SW480 (cell line): Measurements from ENCODE around the gene SHB.
"Not testable (repeated sequence)": the region's sequence is repeated elsewhere in the genome, so short reads cannot be mapped to it uniquely, and the experiment has no call there.

Experiments used
- DNase-seq: peaks from one replicate; pipeline ENCODE4 v3.0.0-alpha.2; 2016; ENCODE audit warnings: low spot score

The SHB gene

DNA sequence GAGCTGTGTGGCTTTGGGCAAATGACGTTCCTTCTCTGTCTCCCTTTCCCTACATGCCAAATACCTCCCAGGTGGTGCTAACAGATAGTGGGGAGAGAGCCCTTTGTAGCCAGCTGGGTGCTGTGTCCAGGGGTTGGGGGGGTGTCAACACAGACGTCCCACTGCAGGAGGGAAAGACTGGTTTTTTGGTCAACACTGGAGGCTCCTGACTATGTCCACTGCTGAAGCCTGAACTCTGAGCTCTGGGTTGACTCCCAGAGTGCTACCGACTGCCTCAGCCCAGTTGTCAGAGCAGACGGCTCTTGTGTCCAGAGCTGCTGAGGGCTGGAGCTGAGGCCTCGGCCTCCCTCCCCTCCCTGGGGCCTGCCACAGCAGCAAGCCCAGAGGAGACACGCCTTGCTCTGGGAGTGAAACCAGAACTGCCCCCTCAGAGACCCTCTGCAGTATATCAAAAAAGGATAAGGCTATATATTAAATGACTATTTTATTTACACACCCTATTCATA lies 150.3 kb downstream of the SHB start:
- no peak for DNase-seq

DNA sequence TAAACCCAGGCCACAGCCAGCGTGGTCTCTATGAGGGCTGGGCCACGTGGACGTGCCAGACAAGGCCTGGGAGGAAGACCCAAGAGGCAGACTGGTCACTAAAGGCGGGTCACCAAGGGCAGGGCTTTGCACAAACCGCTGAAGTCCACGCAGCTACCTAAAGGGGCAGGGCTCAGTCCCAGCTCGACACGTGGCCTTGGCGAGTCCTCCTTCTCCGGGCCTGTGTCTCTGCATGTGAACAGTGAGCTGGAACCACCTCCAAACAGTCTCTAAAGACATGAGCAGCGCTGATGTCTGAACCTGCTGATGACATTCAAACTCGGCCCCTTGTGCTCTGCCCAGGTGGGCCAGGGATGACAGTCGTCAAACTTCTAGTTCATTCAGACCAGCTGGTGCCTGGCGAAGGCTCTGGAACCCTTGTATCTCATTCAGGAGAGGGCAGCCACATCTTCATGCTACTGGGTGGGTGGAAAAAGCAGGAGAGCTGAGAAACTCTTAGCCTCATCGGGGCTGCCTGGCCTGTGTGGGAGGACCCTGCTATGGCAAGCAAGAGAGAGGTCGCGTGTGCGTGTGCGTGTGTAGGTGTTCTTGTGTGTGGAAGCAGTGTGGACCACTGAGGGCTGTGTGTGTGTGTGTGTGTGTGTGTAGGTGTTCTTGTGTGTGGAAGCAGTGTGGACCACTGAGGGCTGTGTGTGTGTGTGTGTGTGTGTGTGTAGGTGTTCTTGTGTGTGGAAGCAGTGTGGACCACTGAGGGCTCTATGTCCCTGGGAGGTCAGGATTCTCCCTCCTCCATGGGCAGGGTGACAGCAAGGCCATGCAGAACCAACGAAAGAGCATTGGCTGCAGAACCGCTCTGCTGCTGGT lies 151.0 kb downstream of the SHB start:
- DNase-seq, result no peak

DNA sequence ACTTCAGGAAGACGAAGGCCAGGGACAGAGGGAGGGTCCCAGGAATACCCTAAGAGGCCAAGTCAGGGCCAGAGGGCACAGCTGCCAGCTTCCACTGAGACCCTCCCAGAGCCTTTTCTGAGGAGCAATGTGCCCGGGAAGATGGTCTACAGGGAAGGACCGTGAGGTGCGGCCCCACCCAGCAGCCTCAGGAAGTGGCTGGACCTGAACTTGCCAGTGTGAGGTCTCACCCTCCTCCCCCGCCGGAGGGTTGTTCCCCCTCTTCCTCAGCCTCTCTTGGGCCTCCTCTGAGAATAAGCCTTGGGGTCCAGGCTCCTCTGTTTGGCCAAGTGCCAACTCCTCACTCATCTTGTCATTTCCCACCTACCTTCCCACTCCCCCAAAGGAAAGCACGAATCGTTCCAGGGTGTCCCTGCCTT lies 151.7 kb downstream of the SHB start:
- no peak for DNase-seq

DNA sequence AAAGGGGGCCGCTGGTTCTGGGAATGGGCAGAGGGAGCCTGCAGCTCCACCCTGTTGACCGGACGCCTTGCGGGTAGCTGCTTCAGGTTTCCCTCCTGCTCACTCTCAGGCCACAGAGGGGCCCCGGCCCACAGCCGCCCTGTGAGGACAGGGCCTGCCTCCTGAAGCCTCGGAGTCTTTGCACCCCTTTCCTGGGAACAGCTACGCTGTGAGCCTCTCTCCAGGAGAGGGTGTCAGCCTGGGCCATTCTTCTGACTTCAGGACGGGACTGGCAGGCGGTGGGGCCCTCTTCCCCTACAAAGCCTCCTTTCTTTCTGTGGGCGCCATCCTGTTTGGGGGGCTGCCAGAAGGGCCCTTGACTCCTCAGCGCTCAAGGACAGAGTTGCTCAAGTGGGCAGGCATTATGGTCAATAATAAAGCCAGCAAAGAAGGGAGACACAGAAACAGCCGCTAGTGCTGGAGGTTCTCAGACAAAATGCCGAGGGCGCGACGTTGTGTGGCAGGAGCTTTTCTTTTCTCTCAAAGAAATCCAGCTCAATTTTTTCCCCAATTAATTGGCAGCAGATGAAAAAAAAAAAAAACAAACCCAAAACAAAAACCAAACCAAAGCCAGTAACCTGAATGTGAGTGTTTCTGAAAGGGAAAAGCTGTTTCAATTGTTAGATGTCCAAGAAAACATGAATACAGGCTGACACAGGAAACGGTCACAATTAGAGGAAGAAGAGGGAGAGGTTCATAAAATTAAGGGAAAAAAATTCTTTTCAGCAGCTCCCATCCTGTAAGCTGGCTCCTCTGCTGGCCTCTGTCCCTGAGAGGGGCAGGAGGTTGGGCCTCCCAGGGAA lies 152.3 kb downstream of the SHB start:
- DNase-seq, result no peak

DNA sequence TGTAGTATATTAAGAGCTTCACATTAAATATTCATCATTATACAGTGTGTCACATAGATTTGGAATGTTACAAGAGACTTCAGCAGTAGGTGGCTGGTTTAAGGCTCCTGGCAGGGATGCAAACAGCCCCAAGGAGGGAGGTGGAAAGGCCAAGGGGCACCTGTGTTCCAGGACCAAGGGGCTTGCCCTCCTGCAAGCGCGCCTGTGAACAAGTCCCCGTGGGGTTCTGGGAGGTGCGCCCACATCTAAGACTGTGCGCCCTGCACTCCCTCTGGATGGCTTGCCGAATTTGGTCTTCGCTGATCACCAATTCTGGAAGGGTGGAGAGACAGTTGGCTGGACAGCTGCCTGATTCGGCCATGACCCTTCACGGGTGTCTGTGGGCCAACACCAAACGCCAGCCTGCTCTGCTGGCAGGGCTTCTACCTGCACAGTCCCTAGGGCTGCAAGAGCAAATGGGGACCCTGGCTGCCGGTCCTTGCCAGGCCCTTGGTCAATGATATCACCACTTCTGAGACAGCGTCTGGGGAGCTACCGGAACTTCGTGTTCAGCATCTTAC lies 153.0 kb downstream of the SHB start:
- DNase-seq, result no peak

DNA sequence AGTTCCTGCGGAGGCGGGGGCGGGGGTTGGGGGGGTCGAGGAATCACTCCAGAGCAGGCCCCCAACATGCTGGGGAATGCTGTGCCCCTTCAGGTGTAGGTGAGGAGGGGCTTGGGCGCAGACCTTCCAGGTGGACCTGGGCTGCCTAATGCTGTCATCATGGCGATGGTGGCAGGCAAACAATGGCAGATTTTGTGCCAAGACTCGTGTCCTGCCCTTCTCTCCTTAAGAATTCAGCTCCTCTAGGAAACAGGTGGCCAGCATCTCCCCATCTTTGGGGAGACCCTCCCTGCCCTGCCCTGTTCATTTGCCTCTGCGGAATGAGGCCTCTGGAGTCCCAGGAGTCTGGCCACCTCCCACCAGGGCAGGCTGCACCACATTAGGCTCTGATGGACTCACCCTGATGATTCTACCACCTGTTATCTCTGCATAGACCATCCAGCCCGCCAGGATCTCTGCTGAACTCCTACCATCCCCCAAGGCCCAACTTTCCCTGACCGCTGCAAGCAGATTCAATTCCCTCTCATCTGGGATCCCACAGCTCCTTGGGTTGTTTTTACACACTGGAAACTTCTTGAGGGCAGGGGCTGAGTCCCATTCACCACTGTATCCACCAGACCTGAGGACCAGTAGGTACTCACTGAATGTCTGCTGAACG lies 154.2 kb downstream of the SHB start:
- DNase-seq, result no peak

DNA sequence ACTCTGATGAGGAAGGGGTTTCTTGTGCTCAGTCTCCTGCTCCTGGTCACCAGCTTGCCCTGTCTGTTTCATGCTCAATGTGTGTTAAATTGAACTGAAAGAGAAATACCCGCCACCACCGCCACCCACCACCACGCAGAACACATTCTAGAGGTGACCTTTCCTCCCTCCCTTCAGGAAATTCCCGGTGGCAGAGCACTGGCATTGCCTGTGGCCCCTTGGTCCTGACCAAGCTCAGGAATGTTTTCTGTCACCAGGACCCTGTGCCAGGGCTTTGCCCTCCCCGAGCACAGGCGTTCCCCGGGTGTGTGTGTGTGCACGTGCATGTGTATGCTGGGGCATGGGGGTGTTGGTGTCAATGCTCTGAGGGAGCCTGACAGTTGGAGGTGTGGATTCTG lies 154.9 kb downstream of the SHB start:
- no peak for DNase-seq

DNA sequence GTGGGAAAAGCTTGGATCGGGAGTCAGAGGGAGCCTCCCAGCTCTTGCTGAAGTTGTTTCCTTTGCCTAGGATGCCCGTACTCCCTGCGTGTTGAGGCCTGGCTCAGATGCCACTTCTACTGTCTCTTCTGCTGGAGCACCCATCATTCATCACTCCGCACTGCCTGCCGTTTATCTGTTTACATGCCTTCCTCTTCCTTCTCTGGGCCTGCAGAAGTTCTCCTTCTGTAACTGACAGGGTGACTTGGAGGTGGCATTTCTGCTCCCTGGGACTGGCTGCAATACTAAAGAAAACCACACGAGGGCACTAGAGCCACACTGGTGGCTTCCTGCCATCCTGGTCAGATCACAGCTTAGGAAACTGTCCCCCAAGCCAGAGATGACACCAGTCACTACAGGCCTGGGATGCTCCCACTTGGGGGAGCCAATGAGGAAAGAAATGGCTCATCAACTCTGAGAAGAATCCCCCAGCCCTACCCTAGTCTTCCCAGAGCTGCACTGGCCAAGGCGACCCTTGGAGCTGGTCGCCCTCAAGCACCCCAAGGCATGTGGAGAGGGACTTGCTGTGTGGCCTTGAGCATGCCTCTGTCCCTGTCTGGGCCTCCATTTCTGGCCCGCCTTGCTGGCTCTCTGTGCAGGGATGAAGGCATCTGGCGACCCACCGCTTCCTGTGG lies 155.4 kb downstream of the SHB start:
- DNase-seq, result peak; percentile 77

DNA sequence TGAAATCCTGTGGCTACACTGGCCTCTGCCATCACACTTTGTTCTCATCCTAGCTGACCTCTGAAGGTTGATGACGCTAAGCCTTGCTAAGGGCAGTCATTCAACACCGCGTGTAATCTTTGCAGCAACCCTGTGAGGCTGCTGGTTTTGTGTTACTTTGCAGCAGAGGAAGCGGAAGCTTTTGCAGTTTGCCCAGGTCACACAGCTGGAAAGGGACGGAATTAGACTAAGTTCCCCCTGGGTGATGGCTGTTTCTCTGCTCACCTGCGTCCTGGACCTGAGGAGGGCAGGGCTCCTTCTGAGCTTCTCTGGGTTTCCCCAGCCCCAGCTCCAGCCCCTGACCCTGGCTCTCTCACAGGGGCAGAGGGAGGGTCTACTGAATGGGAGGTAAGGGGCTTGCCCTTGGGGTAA lies 157.8 kb downstream of the SHB start:
- no peak for DNase-seq

DNA sequence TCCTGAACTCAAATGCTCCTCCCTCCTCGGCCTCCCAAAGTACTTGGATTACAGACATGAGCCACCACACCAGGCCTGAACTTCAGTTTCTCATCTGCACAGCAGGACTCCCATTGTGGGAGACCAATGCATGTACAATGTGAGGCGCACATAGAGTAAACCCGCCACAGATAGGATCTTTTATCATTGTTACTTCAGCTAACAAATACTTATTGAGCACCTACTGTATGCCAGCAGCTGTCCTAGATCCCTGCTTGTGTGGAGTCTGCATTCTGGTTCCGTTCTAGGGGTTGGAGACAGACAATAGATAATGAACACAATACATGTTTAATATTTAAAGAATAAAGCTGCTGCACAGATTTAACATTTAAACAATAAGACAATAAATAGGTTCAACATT lies 158.8 kb downstream of the SHB start:
- DNase-seq, result no peak

DNA sequence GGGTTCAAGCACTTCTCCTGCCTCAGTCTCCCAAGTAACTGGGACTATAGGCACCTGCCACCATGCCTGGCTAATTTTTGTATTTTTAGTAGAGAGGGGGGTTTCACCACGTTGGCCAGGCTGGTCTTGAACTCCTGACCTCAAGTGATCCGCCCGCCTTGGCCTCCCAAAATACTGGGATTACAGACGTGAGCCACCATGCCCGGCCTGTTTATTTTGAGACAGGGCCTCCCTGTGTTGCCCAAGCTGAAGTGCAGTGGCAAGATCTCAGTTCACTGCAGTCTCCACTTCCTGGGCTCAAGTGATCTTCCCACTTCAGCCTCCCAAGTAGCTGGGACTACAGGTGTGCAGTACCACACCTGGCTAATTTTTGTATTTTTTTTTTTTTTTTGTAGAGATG lies 159.2 kb downstream of the SHB start:
- not testable (repeated sequence) for DNase-seq

DNA sequence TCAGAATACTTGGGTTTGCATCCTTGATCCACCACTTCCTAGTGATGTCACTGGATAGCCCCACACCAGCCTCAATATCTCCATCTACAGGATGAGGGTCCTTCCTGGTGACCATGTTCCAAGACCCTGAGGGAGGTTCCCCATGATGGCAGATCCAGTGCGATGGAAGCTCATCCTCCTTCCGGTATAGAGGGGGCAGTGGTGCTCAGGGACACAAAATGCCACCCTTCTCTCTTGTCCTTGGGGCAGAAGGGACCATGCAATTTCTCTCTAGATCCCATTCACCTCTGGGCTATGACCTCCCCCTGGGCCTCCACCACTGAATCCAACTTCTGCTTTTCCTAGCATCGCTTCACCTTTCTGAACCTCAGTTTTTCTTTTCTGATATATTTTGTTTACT lies 159.7 kb downstream of the SHB start:
- no peak for DNase-seq

DNA sequence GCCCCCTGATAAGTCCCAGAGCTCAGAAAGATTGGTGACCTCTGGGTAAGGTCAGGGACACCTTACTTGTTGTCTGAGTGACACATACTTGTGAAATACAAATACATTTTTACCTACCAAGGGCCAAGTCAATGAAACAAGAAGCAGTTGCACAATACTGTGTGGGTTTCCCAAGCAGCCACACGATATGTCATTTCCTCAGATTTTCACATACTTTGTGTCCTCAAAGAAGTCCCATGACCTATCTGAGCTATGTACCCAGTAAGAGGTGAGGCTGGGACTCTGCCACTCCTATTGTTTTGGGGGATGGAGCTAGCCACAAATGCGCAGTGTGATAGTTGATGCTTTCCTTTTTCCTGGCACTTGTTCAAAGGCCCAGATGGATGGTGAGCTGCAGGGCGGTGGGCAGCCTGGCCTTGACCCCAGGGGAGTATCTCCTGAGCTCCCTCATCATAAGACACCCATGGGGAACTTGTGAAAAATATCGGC lies 160.3 kb downstream of the SHB start:
- peak; percentile 44 for DNase-seq

DNA sequence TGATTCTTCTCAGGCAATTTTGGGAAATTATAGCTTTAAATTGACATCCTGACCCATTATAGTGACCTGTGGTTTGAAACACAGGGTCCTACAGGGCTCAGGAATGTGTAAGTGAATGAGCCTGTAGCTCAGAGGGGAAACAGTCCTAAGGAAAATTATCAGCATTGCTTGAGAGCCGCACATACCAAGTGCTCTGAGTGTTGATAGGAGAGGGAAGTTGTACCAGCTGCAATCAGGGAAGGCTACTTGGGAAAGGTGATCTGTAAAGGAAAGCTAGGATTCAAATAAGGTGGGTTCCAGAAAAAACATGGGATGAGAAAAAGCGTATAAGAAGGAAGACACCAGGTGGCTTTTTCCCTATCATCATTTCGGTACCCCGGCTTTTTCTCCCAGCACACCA lies 160.7 kb downstream of the SHB start:
- DNase-seq, result no peak

DNA sequence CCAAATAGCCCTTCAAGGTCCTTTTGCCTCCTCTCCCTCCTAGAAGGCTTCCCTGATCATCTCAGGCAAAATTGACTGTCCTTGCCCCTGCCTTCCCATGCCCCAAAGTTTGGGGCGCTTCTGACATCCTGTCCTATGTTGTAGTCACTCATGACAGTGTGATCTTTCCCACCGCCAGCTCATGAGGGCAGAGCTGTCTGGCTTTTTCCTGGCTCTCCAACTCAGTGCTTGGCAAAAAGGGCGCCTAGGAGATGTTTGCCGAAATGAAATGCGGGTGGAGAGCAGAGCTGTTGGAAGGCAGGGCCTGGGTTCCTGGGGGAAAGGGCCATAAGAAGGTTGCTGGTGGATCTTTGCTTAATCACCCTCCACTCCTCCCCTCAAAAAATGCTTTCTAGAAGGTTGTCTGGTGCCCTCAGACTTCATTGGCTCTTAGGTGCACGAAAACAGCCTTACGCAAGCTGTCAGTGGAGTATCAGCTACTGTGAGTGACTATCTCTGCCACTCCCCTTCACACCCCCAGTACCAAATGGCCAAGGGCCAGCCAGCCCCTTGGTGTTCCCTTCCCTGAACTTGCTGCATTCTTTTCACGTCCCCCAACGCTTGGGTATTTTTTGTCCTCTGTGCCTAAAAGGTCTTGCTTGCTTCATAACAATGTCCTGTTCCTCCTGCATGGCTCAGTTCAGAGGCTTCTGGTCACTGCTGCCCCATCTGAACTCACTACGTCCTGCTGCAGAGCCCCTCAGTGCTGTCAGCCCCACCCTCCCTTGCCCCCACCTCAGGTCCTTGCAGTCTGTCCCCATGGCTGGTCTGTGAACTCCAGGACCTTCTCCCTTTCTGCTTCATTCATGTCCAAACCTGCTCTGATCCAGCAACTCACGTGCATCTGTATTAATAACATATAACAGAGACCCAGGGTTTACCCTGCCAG lies 162.5 kb downstream of the SHB start:
- DNase-seq, result no peak

DNA sequence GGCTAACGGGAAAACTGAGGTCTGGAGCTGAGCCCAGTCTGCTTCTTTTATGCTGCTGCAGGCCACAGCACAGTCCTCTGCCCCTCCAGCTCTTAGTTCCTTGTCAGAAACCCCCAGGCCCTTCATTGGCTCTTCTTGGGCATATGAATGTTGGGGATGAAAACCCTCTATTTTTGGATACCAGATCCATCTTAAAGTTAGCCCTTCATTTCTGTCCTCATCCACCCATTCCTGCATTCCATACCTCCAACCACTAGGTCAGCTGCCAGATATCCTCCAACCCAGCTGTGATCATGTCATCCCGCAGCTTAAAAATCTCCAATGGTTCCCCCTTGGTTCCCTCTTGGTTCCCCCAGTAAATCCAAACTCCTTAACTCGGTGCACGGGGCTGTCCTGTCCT lies 163.3 kb downstream of the SHB start:
- no peak for DNase-seq

DNA sequence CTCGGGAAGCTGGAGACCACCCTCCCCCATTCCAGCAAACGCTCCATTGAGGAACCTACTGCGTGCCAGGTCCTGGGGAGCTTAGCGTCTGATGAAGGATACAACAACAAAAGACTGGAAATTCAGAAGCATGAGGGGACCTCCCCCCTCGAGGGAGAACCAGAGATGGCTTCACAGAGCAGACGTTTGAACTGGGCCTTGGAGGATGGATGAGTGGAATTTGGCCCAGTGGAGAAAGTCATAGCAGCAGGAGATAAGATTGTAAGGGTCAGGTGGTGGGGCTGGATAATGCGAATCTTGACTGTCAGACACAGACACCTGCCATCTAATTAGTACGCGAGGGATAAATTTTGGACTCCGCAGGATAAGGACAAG lies 163.9 kb downstream of the SHB start:
- no peak for DNase-seq

DNA sequence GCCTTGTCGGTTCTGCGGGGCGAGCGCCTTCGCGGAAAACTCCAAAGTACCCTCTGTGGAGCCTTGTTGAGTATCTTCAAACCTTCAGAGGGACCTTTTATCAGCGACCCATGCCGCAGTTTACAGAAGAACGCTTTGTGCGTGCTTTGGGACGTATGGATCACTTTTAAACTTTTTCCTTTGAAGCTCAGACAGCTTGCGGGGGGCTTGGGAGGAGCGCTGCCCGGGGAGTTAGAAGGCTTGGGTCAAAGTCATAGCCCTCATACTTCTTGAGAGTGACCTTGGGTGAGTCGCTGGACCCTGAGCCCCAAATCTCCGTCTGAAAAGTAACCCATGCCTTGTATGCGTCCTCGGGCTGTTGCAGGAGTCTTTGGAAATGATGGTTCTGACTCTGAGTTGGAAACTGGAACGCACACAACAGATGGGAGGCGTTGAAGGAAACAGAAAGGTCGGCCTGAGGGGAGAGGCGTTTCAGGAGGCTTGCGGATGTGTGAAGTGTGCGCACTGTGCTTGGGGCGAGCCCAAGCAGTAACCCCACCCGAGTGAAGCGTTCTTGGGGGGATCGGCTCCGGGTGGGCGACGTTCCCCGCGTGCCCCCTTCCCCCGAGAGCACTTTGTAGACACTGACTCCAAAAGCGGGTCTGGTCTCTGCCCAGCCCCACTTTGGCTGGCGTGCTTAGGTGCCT lies 164.4 kb downstream of the SHB start:
- no peak for DNase-seq

DNA sequence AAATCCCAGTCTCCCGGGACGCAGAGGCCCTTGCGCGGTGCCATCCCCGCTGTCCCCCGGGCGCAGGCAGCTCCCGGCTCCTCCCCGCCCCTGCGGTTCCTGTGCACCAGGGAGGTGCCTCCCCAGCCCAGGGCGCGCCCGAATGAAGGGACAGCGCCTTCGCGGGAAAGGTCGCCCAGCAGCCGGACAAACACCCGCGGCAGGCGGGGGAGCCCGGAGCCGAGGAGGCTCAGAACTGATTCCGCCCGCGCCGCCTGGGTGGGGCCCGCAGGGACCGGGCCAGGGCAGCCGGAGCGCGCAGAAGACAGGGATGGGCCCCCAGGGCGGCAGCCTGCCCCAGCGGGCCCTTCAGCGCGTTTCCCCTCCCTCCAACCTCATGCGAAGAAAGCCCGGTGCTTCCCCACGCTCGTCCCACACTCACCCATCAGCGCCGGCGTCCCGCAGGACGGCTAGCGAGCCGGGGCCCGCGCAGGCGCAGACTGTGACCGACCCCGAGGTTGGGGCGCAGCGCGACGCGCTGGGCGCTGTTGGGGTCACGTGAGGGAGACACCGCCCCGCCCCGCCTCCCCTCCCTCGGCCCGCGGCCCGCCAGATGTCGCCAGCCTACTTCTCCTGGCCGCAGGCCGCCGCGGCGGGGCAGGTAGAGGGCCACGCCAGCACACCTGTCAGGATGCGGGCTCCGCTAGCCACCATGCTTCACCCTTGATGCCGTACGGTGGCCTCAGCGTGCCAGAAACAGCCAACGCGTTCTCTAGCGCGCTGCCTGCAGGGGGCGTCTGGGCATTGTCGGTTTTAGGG lies 165.2 kb downstream of the SHB start, which contains the start of gene SLC25A51:
Gene SLC25A51, minus strand, starts transcription at position 481 of the 798 bp plus-strand sequence. CDS start 15,577 bp downstream, outside the sequence.
- peak; percentile 97 for DNase-seq
